GM10266 (cell line): ENCODE results near the gene SCAANT1.

Experiments used
- DNase-seq: peaks from one replicate; pipeline ENCODE4 v3.0.0; 2012; ENCODE audit errors: extremely low spot score
- CTCF ChIP-seq: IDR thresholded peaks from 2 replicates; pipeline ENCODE4 v1.5.1; 2012; ENCODE audit warnings: mild to moderate bottlenecking, low read depth; ENCODE audit not compliant: control insufficient read depth, insufficient read depth; ENCODE audit errors: missing control alignments

The SCAANT1 gene

DNA sequence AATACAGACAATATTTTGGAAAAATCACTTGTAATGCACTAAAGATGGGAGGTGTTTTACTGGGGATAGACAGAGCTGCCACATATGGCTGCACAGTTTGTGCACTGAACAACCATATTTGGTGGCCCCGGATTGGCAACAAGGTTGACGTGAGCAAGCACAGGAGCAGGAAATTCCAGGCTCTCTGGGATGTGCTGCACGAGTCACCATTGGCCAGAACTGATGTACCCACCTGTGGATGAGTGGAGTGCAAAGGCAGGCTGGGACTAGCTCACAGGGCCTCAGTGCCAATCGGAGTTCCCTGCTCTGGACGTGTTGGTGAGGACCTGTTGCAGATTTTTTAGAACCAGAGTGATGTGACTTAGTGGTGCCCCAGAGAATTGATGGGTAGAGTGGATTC lies 42.0 kb upstream of the SCAANT1 start:
- no peak for TF ChIP-seq CTCF
- DNase-seq = no peak

- no peak for TF ChIP-seq CTCF
- no peak for DNase-seq
These were observed 40.0 kb upstream of the SCAANT1 start for GRCh38 chr3:63952248-63952594.

DNA sequence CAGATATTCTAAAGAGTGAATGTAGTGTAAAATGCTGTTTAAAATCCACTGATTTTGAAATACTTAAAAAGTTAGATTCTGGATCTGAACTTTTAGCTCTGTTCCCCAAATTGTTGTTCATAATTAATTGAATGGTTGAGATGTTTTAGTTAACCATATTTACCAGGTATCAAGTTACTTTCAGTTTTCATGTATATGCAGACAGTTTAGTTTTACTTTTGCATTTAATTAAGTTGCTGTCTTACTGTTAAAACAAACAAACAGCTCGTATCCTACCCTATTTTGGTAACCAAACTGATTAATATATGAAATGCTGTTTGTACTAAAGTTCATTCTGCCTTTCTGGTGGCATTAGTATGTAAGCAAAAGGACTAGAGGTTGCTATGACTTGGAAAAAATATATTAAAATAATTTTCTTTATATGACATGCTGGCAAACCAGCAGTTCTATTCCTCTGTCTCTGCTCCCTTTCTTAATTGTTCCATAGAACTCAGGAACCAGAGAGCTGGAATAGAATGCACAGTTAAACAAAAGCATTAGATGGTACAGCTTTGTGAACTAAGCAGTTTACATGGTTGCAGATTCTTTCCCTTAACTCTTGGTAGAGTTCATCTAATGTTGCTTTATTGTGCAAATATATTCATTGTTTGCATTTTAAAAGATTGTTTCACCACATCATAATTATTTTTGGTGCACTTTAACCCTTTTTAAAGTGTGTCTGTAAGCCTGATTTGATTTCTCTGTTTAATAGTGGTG lies 39.5 kb upstream of the SCAANT1 start:
- no peak for TF ChIP-seq CTCF
- DNase-seq = no peak

DNA sequence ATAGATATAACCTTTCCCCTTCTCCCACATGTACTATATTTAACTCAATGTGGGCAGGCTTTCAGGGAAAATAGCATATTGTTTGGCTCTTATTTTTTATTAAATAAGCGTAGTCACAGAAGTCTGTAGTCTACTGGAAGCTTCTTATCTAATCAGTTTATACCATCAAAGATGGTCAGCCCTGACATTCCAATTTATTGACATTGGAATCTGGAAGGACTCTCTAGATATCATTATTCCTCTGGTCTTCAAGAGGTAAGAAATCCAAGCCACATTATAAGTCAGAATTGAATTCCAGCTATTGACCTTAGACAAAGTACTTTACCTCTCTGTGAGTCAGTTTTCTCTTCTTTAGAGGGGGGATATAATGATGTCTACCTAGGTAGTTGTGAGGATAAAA lies 38.5 kb upstream of the SCAANT1 start:
- no peak for DNase-seq
- no peak for TF ChIP-seq CTCF

GRCh38 chr3:63949005-63949404 lies 36.8 kb upstream of the SCAANT1 start:
- TF ChIP-seq CTCF = no peak
- DNase-seq = no peak

GRCh38 chr3:63947594-63947993 lies 35.4 kb upstream of the SCAANT1 start:
- no peak for DNase-seq
- no peak for TF ChIP-seq CTCF

DNA sequence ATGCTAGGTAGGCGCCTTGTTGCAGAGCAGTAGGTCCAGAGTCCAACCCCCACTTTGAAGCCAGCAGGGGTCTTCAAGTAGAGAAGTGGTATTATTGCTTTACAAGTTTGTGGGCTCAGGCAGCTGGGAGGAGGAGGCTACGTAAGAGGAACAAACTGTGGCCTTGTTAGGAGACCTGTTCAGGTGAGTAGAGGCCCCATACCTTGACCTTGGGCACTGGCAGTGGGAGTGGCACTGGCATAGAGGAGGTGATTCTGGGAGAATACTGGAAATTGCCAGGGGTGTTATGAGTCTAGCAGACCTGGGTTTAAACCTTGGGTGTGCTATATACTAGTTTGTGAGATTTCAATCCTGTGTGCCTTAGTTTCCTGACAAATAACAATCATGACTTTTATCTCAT lies 34.6 kb upstream of the SCAANT1 start:
- no peak for TF ChIP-seq CTCF
- DNase-seq = no peak
